CD14-positive monocyte (primary cell): ENCODE results near the gene STT3B. TPM values are rescaled to one million over a fixed set of nuclear protein-coding genes. Genes with fewer than 3 reads are reported as not detected.
A peak's percentile ranks its signal among the peaks of the same experiment; 100 is the strongest.

Experiments
- DNase-seq, 3 donors: peaks; one replicate each; pipeline ENCODE4 v3.0.0-alpha.2; 2011 to 2022
- H2AFZ ChIP-seq: 2 replicates; pipeline ENCODE4 v1.6.0; 2012; ENCODE audit warnings: mild to moderate bottlenecking, low read depth, low read length, inconsistent platforms; ENCODE audit not compliant: insufficient read depth, poor library complexity, severe bottlenecking
- H3K27ac ChIP-seq, 2 donors: 1 replicate in 1 of 2; 2 replicates in 1 of 2; pipeline ENCODE4 v1.5.1; 2012 to 2013; ENCODE audit warnings: low read length in 2 of 2, control low read depth in 1 of 2, inconsistent platforms in 1 of 2, low read depth in 1 of 2, mild to moderate bottlenecking in 1 of 2
- H3K27me3 ChIP-seq, 2 donors: one replicate each; pipeline versions ENCODE4 v1.6.0 to v1.6.1; 2011 to 2013; ENCODE audit warnings: low read length in 2 of 2; ENCODE audit not compliant: control insufficient read depth in 2 of 2, insufficient read depth in 2 of 2
- H3K36me3 ChIP-seq, 2 donors: replicated peaks in 1 of 2; 1 replicate in 1 of 2; 2 replicates in 1 of 2; pipeline versions ENCODE4 v1.5.1 to v1.6.1; 2012 to 2013; ENCODE audit warnings: low read length in 2 of 2, control low read depth in 1 of 2, inconsistent platforms in 1 of 2, mild to moderate bottlenecking in 1 of 2; ENCODE audit not compliant: insufficient read depth in 2 of 2, control insufficient read depth in 1 of 2
- H3K4me1 ChIP-seq, 2 donors: 1 replicate in 1 of 2; 2 replicates in 1 of 2; pipeline versions ENCODE4 v1.5.1 to v1.6.1; 2012 to 2013; ENCODE audit warnings: low read length in 2 of 2, control low read depth in 1 of 2, inconsistent platforms in 1 of 2, mild to moderate bottlenecking in 1 of 2, moderate library complexity in 1 of 2; ENCODE audit not compliant: insufficient read depth in 2 of 2, control insufficient read depth in 1 of 2
- H3K4me2 ChIP-seq: replicated peaks from 2 replicates; pipeline ENCODE3; 2012; ENCODE audit warnings: low read length, moderate library complexity, mild to moderate bottlenecking; ENCODE audit not compliant: poor library complexity, severe bottlenecking; ENCODE audit errors: extremely low read depth
- H3K4me3 ChIP-seq, 3 experiments: fragments of 200-600 bp in 1 of 3; sonication (generic) in 1 of 3; replicated peaks in 1 of 3; 1 replicate in 2 of 3; 2 replicates in 1 of 3; pipeline ENCODE4 v1.5.1; 2011 to 2013; ENCODE audit warnings: low read length in 3 of 3, mild to moderate bottlenecking in 3 of 3, control low read depth in 2 of 3, low read depth in 2 of 3, inconsistent platforms in 1 of 3, moderate library complexity in 1 of 3
- H3K79me2 ChIP-seq: 2 replicates; pipeline ENCODE4 v1.6.0; 2012; ENCODE audit warnings: mild to moderate bottlenecking, control low read depth, inconsistent platforms, low read length, moderate library complexity; ENCODE audit not compliant: insufficient read depth
- H3K9ac ChIP-seq: 2 replicates; pipeline ENCODE4 v1.6.0; 2017; ENCODE audit warnings: low read length, mild to moderate bottlenecking; ENCODE audit not compliant: insufficient read depth, poor library complexity, severe bottlenecking
- H3K9me3 ChIP-seq, 2 donors: replicated peaks in 1 of 2; 1 replicate in 1 of 2; 2 replicates in 1 of 2; pipeline versions ENCODE4 v1.5.1 to v1.6.1; 2012 to 2013; ENCODE audit warnings: low read length in 2 of 2, control low read depth in 1 of 2; ENCODE audit not compliant: control insufficient read depth in 1 of 2, insufficient read depth in 1 of 2
- H4K20me1 ChIP-seq: 2 replicates; pipeline ENCODE4 v1.6.0; 2012; ENCODE audit warnings: mild to moderate bottlenecking, low read length, control low read depth, moderate library complexity; ENCODE audit not compliant: insufficient read depth
- H3K27ac Mint-ChIP-seq, 7 donors: one replicate each; pipeline ENCODE4 v1.8.0; 2020; ENCODE audit warnings: mild to moderate bottlenecking in 7 of 7, mixed read lengths in 7 of 7, moderate library complexity in 6 of 7, inconsistent platforms in 2 of 7
- H3K27me3 Mint-ChIP-seq, 3 donors: one replicate each; pipeline ENCODE4 v1.8.0; 2021 to 2022; ENCODE audit warnings: low read depth in 3 of 3, mild to moderate bottlenecking in 3 of 3, mixed read lengths in 3 of 3, moderate library complexity in 3 of 3, inconsistent platforms in 1 of 3
- H3K36me3 Mint-ChIP-seq, 2 donors: one replicate each; pipeline ENCODE4 v1.8.0; 2020; ENCODE audit warnings: mixed read lengths in 2 of 2, inconsistent platforms in 1 of 2, mild to moderate bottlenecking in 1 of 2
- H3K4me1 Mint-ChIP-seq: one replicate; pipeline ENCODE4 v1.8.0; 2020; ENCODE audit warnings: mild to moderate bottlenecking, mixed read lengths
- H3K4me3 Mint-ChIP-seq, 2 donors: one replicate each; pipeline ENCODE4 v1.8.0; 2020; ENCODE audit warnings: mild to moderate bottlenecking in 2 of 2, mixed read lengths in 2 of 2, moderate library complexity in 1 of 2
- H3K9me3 Mint-ChIP-seq, 7 donors: one replicate each; pipeline ENCODE4 v1.8.0; 2020 to 2022; ENCODE audit warnings: mixed read lengths in 7 of 7, mild to moderate bottlenecking in 6 of 7, moderate library complexity in 6 of 7, inconsistent platforms in 2 of 7
- WGBS: methylation state at CpG from one replicate; pipeline ENCODE4 v1.1.5; 2013; ENCODE audit warnings: missing lambda C conversion rate; ENCODE audit not compliant: insufficient coverage; 5-methylcytosine and 5-hydroxymethylcytosine counted together
- intact Hi-C, 2 donors: fragments of 100-400 bp; cut with micrococcal nuclease; formaldehyde crosslinking; loops; one replicate each; pipeline versions ENCODE4 v1.15.0 to v1.15.1; 2023
- polyA plus RNA-seq, 3 donors: library from polyadenylated mRNA; depleted of rRNA in 1 of 3; unstranded in 2 of 3; stranded (reverse) in 1 of 3; fragments of 300-500 nt in 2 of 3; fragments of >200 nt in 1 of 3; fragmentation: Illumina TruSeq in 2 of 3; gene quantifications; 1 replicate in 2 of 3; 2 replicates in 1 of 3; pipeline ENCODE4 v1.2.3, GENCODE V29; 2012 to 2021
- TF ChIP-seq, protein P1 (sequence below): fragments of 200-600 bp; IDR thresholded peaks from one replicate; pipeline ENCODE4 v1.8.0; 2022; ENCODE audit warnings: antibody characterized with exemption, mild to moderate bottlenecking

STT3B gene
- polyA plus RNA-seq, 3 donors = 47.3 to 97.0 (median 86.3) TPM

DNA sequence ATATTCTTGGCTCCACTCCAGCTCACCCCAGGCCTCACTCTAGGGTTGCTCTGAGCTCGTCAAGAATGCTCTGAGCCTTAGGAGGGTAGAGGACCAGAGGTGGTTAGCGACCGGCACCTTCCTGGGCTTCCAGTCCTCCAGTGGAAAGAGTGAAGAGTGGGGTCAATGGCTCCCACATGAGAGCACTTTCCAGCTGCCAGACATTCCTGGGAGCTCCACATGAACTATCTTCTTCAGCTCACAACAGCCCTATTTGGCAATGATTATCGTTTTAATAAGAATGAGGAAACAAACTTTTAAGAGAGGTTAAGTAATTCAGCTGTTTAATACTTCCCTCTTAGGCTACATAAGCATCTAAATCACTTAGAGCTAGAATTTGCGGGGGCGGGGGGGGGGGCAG lies 139.3 kb downstream of the STT3B start:
- Histone ChIP-seq H3K79me2 (no peaks in the 10 kb centered on the region), H3K4me1 (peaks cover 21 to 26% of the 10 kb centered on the region in 2 donors), H3K9me3 (no peaks in the 10 kb centered on the region), H3K4me2 (no peak overlapping the region), H2AFZ (no peak overlapping the region), H3K4me3 (no peak overlapping the region), H3K36me3 (no peaks in the 10 kb centered on the region), H3K27ac (peak overlapping the region in 1 of 2 donors; percentile 58), H3K27me3 (no peaks in the 10 kb centered on the region), H3K9ac (no peak overlapping the region), H4K20me1 (no peaks in the 10 kb centered on the region)
- no peak overlapping the region for H3K4me3 Mint-ChIP-seq
- no CpG with 5 or more reads among the region's 6 CpGs for WGBS
- intact Hi-C loops = no loop called here
- H3K27me3 Mint-ChIP-seq = peaks cover 3 to 4% (median 3%) of the 10 kb centered on the region in 3 donors
- TF ChIP-seq, protein P1, sequence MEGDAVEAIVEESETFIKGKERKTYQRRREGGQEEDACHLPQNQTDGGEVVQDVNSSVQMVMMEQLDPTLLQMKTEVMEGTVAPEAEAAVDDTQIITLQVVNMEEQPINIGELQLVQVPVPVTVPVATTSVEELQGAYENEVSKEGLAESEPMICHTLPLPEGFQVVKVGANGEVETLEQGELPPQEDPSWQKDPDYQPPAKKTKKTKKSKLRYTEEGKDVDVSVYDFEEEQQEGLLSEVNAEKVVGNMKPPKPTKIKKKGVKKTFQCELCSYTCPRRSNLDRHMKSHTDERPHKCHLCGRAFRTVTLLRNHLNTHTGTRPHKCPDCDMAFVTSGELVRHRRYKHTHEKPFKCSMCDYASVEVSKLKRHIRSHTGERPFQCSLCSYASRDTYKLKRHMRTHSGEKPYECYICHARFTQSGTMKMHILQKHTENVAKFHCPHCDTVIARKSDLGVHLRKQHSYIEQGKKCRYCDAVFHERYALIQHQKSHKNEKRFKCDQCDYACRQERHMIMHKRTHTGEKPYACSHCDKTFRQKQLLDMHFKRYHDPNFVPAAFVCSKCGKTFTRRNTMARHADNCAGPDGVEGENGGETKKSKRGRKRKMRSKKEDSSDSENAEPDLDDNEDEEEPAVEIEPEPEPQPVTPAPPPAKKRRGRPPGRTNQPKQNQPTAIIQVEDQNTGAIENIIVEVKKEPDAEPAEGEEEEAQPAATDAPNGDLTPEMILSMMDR = no peak
- peak overlapping the region in 5 of 7 donors; percentile 44 to 82 (median 79) for H3K27ac Mint-ChIP-seq
- H3K9me3 Mint-ChIP-seq = peaks cover 0 to 9% (median 5%) of the 10 kb centered on the region in 7 donors
- peak; percentile 23 to 45 (median 35) for DNase-seq
- H3K4me1 Mint-ChIP-seq = peaks cover 32% of the 10 kb centered on the region
- H3K36me3 Mint-ChIP-seq = peaks cover 0 to 3% of the 10 kb centered on the region in 2 donors

DNA sequence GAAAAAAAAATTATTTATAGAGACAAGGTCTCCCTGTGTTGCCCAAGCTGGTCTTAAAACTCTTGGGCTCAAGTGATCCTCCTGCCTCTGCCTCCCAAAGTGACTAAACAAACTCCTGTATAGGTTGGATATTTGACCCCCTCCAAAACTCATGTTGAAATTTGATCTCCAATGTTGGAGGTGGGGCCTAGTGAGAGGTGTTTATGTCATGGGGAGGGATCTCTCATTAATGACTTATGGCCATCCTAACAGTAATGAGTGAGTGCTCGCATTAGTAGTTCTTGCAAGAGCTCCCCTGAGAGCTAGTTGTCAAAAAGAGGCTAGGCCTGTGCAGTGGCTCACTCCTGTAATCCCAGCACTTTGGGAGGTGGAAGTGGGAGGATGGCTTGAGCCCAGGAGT lies 141.2 kb downstream of the STT3B start:
- intact Hi-C loops = no loop called here
- no peak for DNase-seq
- H3K4me3 Mint-ChIP-seq = no peak overlapping the region
- Histone ChIP-seq H3K36me3 (no peaks in the 10 kb centered on the region), H3K4me3 (no peak overlapping the region), H3K27me3 (no peaks in the 10 kb centered on the region), H3K4me1 (peaks cover 21 to 26% of the 10 kb centered on the region in 2 donors), H3K9ac (no peak overlapping the region), H3K9me3 (no peaks in the 10 kb centered on the region), H3K4me2 (no peak overlapping the region), H2AFZ (no peak overlapping the region), H4K20me1 (no peaks in the 10 kb centered on the region), H3K79me2 (no peaks in the 10 kb centered on the region), H3K27ac (no peak overlapping the region)
- TF ChIP-seq, protein P1 = no peak
- peaks cover 29% of the 10 kb centered on the region for H3K4me1 Mint-ChIP-seq
- peaks cover 0 to 3% of the 10 kb centered on the region in 2 donors for H3K36me3 Mint-ChIP-seq
- H3K27ac Mint-ChIP-seq = peak overlapping the region in 1 of 7 donors; percentile 35
- 100% methylated on average over 1 of the region's 1 CpG for WGBS
- H3K9me3 Mint-ChIP-seq = peaks cover 0 to 9% (median 5%) of the 10 kb centered on the region in 7 donors
- H3K27me3 Mint-ChIP-seq = peaks cover 3 to 4% (median 3%) of the 10 kb centered on the region in 3 donors
